Measurements from ENCODE around the gene WHAMM.

The WHAMM gene

DNA sequence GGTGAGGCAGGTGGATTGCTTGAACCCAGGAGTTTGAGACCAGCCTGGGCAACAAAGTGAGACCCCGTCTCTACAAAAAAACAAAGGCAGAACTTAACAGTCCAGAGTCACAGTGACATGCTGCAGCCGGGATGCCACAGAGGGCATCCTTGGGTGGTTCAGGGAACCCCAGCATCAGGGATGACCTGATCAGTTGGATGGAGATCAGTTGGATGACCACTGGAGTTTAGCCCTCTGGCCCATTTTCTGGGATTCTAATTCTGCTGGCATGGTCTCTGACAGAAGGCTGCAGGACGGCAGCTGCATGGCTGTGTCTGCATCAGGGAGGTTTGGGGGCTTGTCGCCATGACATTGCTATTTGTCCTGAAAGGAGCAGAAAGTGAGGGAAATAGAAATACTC lies 19.8 kb downstream of the WHAMM start:
- Histone ChIP-seq H3K36me3 (ENCODE audit: control insufficient read depth in 2 of 2, insufficient read depth in 1 of 2, low read length in 2 of 2) (peaks cover 61 to 91% of the 10 kb centered on the region in 2 experiments), H3K4me1 (ENCODE audit: control insufficient read depth, insufficient read depth, low read length) (no peaks in the 10 kb centered on the region), H3K27ac (ENCODE audit: extremely low read depth, low read depth, low read length) (no peak overlapping the region), H3K4me3 (ENCODE audit: low read depth, low read length) (no peak overlapping the region), H3K9me3 (ENCODE audit: control insufficient read depth, insufficient read depth, low read depth, low read length) (no peaks in the 10 kb centered on the region)
- ChIA-PET CTCF (interaction anchor here (1.7 kb wide), 1 partner anchor 20 kb away, joined by 4 read pairs; no protein-coding TSS in a partner anchor), POLR2A (no interaction called here)
- TF ChIP-seq ZIC2 (tag by site-specific recombination; IDR thresholded peaks at IDR 0.05) (no peak), YY1 (tag by site-specific recombination; IDR thresholded peaks at IDR 0.05) (no peak), ZNF701 (tag by site-specific recombination; IDR thresholded peaks at IDR 0.05) (no peak), ZNF629 (tag by site-specific recombination; IDR thresholded peaks at IDR 0.05) (no peak), KLF1 (tag by site-specific recombination; IDR thresholded peaks at IDR 0.05) (no peak), ZNF404 (tag by site-specific recombination; IDR thresholded peaks at IDR 0.05) (no peak), MEIS1 (CRISPR knock-in tag; IDR thresholded peaks at IDR 0.05; ENCODE audit: borderline replicate concordance) (no peak), ZNF555 (tag by site-specific recombination; conservative IDR thresholded peaks at IDR 0.05) (no peak), REPIN1 (tag by site-specific recombination; IDR thresholded peaks at IDR 0.05; ENCODE audit: low read depth) (no peak)
- TF ChIP-seq, protein P1, sequence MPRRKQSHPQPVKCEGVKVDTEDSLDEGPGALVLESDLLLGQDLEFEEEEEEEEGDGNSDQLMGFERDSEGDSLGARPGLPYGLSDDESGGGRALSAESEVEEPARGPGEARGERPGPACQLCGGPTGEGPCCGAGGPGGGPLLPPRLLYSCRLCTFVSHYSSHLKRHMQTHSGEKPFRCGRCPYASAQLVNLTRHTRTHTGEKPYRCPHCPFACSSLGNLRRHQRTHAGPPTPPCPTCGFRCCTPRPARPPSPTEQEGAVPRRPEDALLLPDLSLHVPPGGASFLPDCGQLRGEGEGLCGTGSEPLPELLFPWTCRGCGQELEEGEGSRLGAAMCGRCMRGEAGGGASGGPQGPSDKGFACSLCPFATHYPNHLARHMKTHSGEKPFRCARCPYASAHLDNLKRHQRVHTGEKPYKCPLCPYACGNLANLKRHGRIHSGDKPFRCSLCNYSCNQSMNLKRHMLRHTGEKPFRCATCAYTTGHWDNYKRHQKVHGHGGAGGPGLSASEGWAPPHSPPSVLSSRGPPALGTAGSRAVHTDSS (tag by site-specific recombination; IDR thresholded peaks at IDR 0.05): no peak
- TF ChIP-seq, protein P2, sequence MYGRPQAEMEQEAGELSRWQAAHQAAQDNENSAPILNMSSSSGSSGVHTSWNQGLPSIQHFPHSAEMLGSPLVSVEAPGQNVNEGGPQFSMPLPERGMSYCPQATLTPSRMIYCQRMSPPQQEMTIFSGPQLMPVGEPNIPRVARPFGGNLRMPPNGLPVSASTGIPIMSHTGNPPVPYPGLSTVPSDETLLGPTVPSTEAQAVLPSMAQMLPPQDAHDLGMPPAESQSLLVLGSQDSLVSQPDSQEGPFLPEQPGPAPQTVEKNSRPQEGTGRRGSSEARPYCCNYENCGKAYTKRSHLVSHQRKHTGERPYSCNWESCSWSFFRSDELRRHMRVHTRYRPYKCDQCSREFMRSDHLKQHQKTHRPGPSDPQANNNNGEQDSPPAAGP (tag by site-specific recombination; IDR thresholded peaks at IDR 0.05): no peak
- TF ChIP-seq, protein P3, sequence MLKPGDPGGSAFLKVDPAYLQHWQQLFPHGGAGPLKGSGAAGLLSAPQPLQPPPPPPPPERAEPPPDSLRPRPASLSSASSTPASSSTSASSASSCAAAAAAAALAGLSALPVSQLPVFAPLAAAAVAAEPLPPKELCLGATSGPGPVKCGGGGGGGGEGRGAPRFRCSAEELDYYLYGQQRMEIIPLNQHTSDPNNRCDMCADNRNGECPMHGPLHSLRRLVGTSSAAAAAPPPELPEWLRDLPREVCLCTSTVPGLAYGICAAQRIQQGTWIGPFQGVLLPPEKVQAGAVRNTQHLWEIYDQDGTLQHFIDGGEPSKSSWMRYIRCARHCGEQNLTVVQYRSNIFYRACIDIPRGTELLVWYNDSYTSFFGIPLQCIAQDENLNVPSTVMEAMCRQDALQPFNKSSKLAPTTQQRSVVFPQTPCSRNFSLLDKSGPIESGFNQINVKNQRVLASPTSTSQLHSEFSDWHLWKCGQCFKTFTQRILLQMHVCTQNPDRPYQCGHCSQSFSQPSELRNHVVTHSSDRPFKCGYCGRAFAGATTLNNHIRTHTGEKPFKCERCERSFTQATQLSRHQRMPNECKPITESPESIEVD (tag by site-specific recombination; IDR thresholded peaks at IDR 0.05): no peak
- TF ChIP-seq, protein P4, sequence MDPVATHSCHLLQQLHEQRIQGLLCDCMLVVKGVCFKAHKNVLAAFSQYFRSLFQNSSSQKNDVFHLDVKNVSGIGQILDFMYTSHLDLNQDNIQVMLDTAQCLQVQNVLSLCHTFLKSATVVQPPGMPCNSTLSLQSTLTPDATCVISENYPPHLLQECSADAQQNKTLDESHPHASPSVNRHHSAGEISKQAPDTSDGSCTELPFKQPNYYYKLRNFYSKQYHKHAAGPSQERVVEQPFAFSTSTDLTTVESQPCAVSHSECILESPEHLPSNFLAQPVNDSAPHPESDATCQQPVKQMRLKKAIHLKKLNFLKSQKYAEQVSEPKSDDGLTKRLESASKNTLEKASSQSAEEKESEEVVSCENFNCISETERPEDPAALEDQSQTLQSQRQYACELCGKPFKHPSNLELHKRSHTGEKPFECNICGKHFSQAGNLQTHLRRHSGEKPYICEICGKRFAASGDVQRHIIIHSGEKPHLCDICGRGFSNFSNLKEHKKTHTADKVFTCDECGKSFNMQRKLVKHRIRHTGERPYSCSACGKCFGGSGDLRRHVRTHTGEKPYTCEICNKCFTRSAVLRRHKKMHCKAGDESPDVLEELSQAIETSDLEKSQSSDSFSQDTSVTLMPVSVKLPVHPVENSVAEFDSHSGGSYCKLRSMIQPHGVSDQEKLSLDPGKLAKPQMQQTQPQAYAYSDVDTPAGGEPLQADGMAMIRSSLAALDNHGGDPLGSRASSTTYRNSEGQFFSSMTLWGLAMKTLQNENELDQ (tag by site-specific recombination; IDR thresholded peaks at IDR 0.05; ENCODE audit: low read depth): no peak

DNA sequence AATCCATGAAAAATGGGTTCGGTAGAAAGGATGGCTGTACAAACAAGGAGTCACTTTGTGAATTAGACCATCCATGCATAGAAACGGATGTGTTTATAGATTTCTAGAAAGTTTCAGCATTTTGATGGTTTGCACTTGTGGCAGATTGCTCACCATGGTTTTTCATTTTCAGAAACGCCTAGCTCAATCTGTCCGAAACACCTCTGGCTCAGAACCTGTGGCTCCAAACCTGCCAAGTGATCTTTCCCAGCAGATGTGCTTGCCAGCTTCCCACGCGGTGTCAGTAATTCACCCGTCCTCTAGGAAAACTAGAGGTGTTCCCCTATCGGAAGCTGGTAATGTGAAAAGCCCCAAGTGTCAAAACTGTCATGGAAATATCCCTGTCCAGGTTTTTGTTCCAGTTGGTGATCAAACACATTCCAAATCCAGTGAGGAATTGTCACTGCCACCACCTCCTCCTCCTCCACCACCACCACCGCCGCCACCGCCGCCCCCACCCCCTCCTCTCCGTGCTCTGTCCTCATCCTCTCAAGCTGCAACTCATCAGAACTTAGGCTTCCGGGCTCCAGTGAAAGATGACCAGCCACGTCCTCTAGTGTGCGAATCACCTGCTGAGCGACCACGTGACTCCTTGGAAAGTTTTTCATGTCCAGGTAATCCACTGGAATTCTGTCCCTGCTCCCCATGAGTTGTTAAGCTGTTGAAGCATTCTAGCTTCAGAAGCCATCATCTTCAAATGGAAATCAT lies 21.2 kb downstream of the WHAMM start:
- Histone ChIP-seq H3K4me1 (ENCODE audit: control insufficient read depth, insufficient read depth, low read length) (no peaks in the 10 kb centered on the region), H3K9me3 (ENCODE audit: control insufficient read depth, insufficient read depth, low read depth, low read length) (no peaks in the 10 kb centered on the region), H3K36me3 (ENCODE audit: control insufficient read depth in 2 of 2, insufficient read depth in 1 of 2, low read length in 2 of 2) (peaks cover 58 to 93% of the 10 kb centered on the region in 2 experiments), H3K4me3 (ENCODE audit: low read depth, low read length) (no peak overlapping the region), H3K27ac (ENCODE audit: extremely low read depth, low read depth, low read length) (no peak overlapping the region)
- CTCF ChIA-PET: interaction anchor here (1.1 to 1.7 kb wide), 2 partner anchors 19 to 170 kb away, joined by 3 to 4 read pairs; no protein-coding TSS in a partner anchor
- POLR2A ChIA-PET: interaction anchor here (0.7 kb wide), 1 partner anchor 162 kb away, joined by 3 read pairs; no protein-coding TSS in a partner anchor
- TF ChIP-seq ZNF600 (tag by site-specific recombination; IDR thresholded peaks at IDR 0.05) (no peak), ZSCAN16 (tag by site-specific recombination; IDR thresholded peaks at IDR 0.05) (no peak), SP3 (tag by site-specific recombination; IDR thresholded peaks at IDR 0.05) (no peak), ZNF623 (tag by site-specific recombination; IDR thresholded peaks at IDR 0.05) (no peak), ZSCAN30 (tag by site-specific recombination; IDR thresholded peaks at IDR 0.05) (no peak), EGR2 (tag by site-specific recombination; IDR thresholded peaks at IDR 0.05; ENCODE audit: low read depth) (peak; percentile 20; the same call in 1 of the 2 replicates), ZNF558 (tag by site-specific recombination; IDR thresholded peaks at IDR 0.05) (no peak), RBAK (tag by site-specific recombination; IDR thresholded peaks at IDR 0.05) (no peak), MEIS1 (CRISPR knock-in tag; IDR thresholded peaks at IDR 0.05; ENCODE audit: borderline replicate concordance) (no peak), IKZF3 (tag by site-specific recombination; IDR thresholded peaks at IDR 0.05) (no peak), GLIS2 (tag by site-specific recombination; IDR thresholded peaks at IDR 0.05) (no peak), ZNF211 (tag by site-specific recombination; IDR thresholded peaks at IDR 0.05; ENCODE audit: low read depth) (no peak), ZNF155 (tag by site-specific recombination; IDR thresholded peaks at IDR 0.05) (no peak), ZFP3 (tag by site-specific recombination; IDR thresholded peaks at IDR 0.05; ENCODE audit: low read depth) (no peak)

Measured in HEK293 (cell line).